ENCODE measurements around the gene ADAMTS12. TPM values are rescaled to one million over a fixed set of nuclear protein-coding genes. Genes with fewer than 3 reads are reported as not detected.

ADAMTS12 gene
- total and polyA plus RNA-seq, 2 experiments from 2014 or later: 7.8 to 11.5 TPM

DNA sequence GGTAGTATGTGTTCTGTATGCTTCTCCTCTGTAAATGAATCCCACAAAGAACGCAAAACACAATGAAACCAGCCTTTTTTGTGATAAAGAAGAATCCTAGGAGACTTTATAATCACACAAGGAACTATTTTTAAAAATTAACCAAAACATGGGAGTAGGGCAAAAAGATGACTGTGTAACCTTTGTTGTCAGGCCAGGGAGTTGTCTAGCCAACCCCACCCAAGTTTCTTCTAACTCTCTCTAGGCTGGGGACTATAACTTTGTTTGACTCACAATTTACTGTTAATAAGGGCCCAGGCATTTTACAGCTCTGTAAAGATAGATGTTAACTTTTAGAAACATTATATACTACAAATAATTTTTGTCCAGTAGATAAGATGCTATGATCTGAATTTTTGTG lies 176.1 kb downstream of the ADAMTS12 start:
- WGBS, 2 experiments (ENCODE audit: low coverage in 1 of 2, low lambda C conversion rate in 2 of 2, missing lambda C conversion rate in 2 of 2): 17 to 27% methylated on average over 1 of the region's 1 CpG
- Histone ChIP-seq H3K4me1 (ENCODE audit: insufficient read depth) (0 out of 2 replicates have a peak, but pooled peaks cover 3% of the 10 kb centered on the region), H3K27ac (no peak overlapping the region), H3K36me3 (ENCODE audit: low read depth) (no peaks in the 10 kb centered on the region), H3K9me3 (ENCODE audit: low read depth) (no peaks in the 10 kb centered on the region), H3K9ac (no peak overlapping the region), H3K27me3 (replicated peaks; ENCODE audit: insufficient read depth) (no peaks in the 10 kb centered on the region), H3K4me2 (ENCODE audit: unreplicated experiment) (no peak overlapping the region), H3K4me3 (no peak overlapping the region), H3K9me2 (ENCODE audit: insufficient read depth) (no peaks in the 10 kb centered on the region), H2AFZ (no peak overlapping the region), H3F3A (ENCODE audit: insufficient read depth) (no peaks in the 10 kb centered on the region), H4K20me1 (ENCODE audit: insufficient read depth) (no peaks in the 10 kb centered on the region), H3K79me2 (ENCODE audit: insufficient read depth) (no peaks in the 10 kb centered on the region)
- DNase-seq: peak; percentile 37
- in situ Hi-C loops (cut with MboI): no loop called here
- no peak for TF ChIP-seq EZH2phosphoT487 (IDR thresholded peaks at IDR 0.05; ENCODE audit: insufficient read depth, low read depth)
- no peak for TF ChIP-seq EZH2 (IDR thresholded peaks at IDR 0.05; ENCODE audit: insufficient read depth, poor library complexity, severe bottlenecking)

DNA sequence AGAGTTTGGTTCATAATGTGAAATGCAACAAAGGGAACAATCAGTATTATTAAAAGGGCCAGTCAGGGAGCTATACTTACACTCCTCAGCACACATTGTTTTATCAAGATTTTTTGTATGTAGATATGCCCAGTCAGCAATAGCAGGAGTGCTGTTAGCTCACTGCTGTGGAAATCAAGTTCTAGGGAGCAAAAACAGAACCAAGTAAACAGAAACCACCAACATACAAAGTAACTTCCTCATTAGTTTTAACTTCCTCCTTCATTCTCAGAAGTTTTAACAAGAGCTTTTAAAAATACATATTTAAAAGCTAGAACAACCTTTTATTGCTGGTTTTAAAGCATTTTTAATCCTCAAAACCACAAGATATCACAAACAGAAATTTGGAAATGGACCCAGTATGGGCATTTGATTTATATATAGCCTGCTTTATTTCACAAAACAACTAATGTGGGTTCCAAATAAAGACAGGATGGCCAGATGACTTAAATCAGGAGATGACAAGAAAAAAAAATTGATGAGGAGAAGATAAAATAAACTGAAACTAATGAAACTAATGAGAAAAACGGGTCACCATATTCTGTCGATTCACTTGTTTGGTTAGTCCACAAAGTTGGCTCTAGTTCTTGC lies 178.5 kb downstream of the ADAMTS12 start:
- WGBS, 2 experiments (ENCODE audit: low coverage in 1 of 2, low lambda C conversion rate in 2 of 2, missing lambda C conversion rate in 2 of 2): 10 to 11% methylated on average over 2 of the region's 2 CpGs
- Histone ChIP-seq H3K4me3 (no peak overlapping the region), H3F3A (ENCODE audit: insufficient read depth) (no peaks in the 10 kb centered on the region), H3K36me3 (ENCODE audit: low read depth) (no peaks in the 10 kb centered on the region), H3K27me3 (replicated peaks; ENCODE audit: insufficient read depth) (no peaks in the 10 kb centered on the region), H3K9ac (no peak overlapping the region), H3K9me3 (ENCODE audit: low read depth) (no peaks in the 10 kb centered on the region), H3K4me1 (ENCODE audit: insufficient read depth) (0 out of 2 replicates have a peak, but pooled peaks cover 3% of the 10 kb centered on the region), H4K20me1 (ENCODE audit: insufficient read depth) (no peaks in the 10 kb centered on the region), H2AFZ (peak overlapping the region; percentile 44; the same call in 1 of the 2 replicates), H3K27ac (no peak overlapping the region), H3K79me2 (ENCODE audit: insufficient read depth) (no peaks in the 10 kb centered on the region), H3K4me2 (ENCODE audit: unreplicated experiment) (no peak overlapping the region), H3K9me2 (ENCODE audit: insufficient read depth) (no peaks in the 10 kb centered on the region)
- in situ Hi-C loops (cut with MboI): no loop called here
- TF ChIP-seq EZH2phosphoT487 (IDR thresholded peaks at IDR 0.05; ENCODE audit: insufficient read depth, low read depth) (no peak), EZH2 (IDR thresholded peaks at IDR 0.05; ENCODE audit: insufficient read depth, poor library complexity, severe bottlenecking) (no peak)
- no peak for DNase-seq

DNA sequence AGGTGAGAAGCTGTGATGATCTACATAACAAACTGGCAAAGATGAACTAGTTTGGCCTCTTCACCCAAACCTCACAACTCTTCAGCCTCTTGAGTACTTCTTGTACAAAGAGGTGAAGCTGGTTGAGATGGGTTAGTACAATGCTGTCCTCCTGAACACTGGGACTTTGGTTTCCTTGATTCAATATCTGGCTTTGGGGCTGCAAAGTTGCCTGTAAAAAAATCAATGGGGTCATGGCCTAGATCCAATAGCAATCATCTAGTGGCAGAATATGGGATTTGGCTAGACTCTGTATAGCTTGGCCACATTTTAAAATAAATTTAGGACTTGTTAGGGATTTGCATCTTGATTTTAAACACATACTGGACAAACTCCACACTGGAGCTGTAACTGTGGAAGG lies 179.1 kb downstream of the ADAMTS12 start:
- no peaks in the 10 kb centered on the region for H3K9me2 ChIP-seq (ENCODE audit: insufficient read depth)
- no peaks in the 10 kb centered on the region for H3K9me3 ChIP-seq (ENCODE audit: low read depth)
- no peaks in the 10 kb centered on the region for H3F3A ChIP-seq (ENCODE audit: insufficient read depth)
- no peaks in the 10 kb centered on the region for H4K20me1 ChIP-seq (ENCODE audit: insufficient read depth)
- no peak overlapping the region for H3K4me2 ChIP-seq (ENCODE audit: unreplicated experiment)
- H3K36me3 ChIP-seq (ENCODE audit: low read depth): no peaks in the 10 kb centered on the region
- TF ChIP-seq EZH2 (IDR thresholded peaks at IDR 0.05; ENCODE audit: insufficient read depth, poor library complexity, severe bottlenecking): no peak
- TF ChIP-seq EZH2phosphoT487 (IDR thresholded peaks at IDR 0.05; ENCODE audit: insufficient read depth, low read depth): no peak
- H3K27me3 ChIP-seq (replicated peaks; ENCODE audit: insufficient read depth): no peaks in the 10 kb centered on the region
- H3K4me1 ChIP-seq (ENCODE audit: insufficient read depth): 0 out of 2 replicates have a peak, but pooled peaks cover 3% of the 10 kb centered on the region
- in situ Hi-C loops (cut with MboI): no loop called here
- no peak overlapping the region for H3K4me3 ChIP-seq
- H3K27ac ChIP-seq: no peak overlapping the region
- H3K79me2 ChIP-seq (ENCODE audit: insufficient read depth): no peaks in the 10 kb centered on the region; the same call in 1 of the 2 replicates
- DNase-seq: no peak
- no peak overlapping the region for H3K9ac ChIP-seq
- H2AFZ ChIP-seq: no peak overlapping the region

DNA sequence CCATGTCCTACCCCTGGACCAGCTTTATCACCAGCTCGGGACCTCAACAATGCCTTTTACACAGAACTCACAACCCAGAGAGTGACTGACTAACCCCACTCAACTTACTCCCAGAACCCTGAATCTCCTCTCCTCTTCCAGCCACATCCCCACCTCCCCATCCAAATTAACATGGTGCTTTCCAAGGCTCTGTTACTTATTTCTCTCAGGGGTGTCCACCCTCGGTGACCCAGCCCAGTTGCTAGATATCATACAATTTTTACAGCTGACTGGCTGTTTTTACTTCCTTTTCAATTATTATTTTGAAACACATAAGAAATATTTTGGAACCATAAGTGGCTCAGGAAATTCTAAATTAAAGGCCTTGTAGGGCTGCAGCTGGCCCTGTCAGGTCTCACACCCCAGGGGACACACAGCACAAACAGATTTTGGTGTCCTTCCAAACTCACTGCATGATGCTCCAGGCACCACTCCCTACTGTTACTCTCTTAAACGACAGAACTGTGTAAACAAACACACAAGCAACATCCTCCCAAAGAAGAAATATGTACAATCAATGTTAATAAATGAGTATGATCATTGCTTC lies 180.6 kb downstream of the ADAMTS12 start:
- Histone ChIP-seq H3K27ac (no peak overlapping the region), H3K9me2 (ENCODE audit: insufficient read depth) (no peaks in the 10 kb centered on the region), H3F3A (ENCODE audit: insufficient read depth) (no peaks in the 10 kb centered on the region), H3K27me3 (replicated peaks; ENCODE audit: insufficient read depth) (no peaks in the 10 kb centered on the region), H3K36me3 (ENCODE audit: low read depth) (no peaks in the 10 kb centered on the region), H3K79me2 (ENCODE audit: insufficient read depth) (no peaks in the 10 kb centered on the region; the same call in 1 of the 2 replicates), H3K4me1 (ENCODE audit: insufficient read depth) (0 out of 2 replicates have a peak, but pooled peaks cover 3% of the 10 kb centered on the region), H3K9ac (no peak overlapping the region), H3K4me2 (ENCODE audit: unreplicated experiment) (no peak overlapping the region), H3K4me3 (no peak overlapping the region), H3K9me3 (ENCODE audit: low read depth) (no peaks in the 10 kb centered on the region), H2AFZ (no peak overlapping the region), H4K20me1 (ENCODE audit: insufficient read depth) (no peaks in the 10 kb centered on the region)
- DNase-seq: no peak
- WGBS, 2 experiments (ENCODE audit: low coverage in 1 of 2, low lambda C conversion rate in 2 of 2, missing lambda C conversion rate in 2 of 2): 25 to 37% methylated on average over 3 of the region's 3 CpGs
- in situ Hi-C loops (cut with MboI): no loop called here
- TF ChIP-seq EZH2phosphoT487 (IDR thresholded peaks at IDR 0.05; ENCODE audit: insufficient read depth, low read depth) (no peak), EZH2 (IDR thresholded peaks at IDR 0.05; ENCODE audit: insufficient read depth, poor library complexity, severe bottlenecking) (no peak)

Data from GM23248 (cell line).